ENCODE results near the gene GHR.

The GHR gene

GRCh38 chr5:42467572-42467971 lies 44.3 kb downstream of the GHR start:
- no peak for DNase-seq

- no peak for DNase-seq
Measured at GRCh38 chr5:42467981-42468524, 44.8 kb downstream of the GHR start.

- DNase-seq = no peak
Measured at GRCh38 chr5:42483472-42484154, 60.4 kb downstream of the GHR start.

- DNase-seq = no peak
Measured at GRCh38 chr5:42487077-42487476, 63.8 kb downstream of the GHR start.

- DNase-seq = no peak
Measured at GRCh38 chr5:42487821-42488220, 64.6 kb downstream of the GHR start.

- no peak for DNase-seq
Measured at GRCh38 chr5:42490831-42491230, 67.6 kb downstream of the GHR start.

- no peak for DNase-seq
Measured at GRCh38 chr5:42491699-42492098, 68.5 kb downstream of the GHR start.

- DNase-seq = no peak
Measured at GRCh38 chr5:42492974-42493373, 69.7 kb downstream of the GHR start.

GRCh38 chr5:42494414-42494813 lies 71.2 kb downstream of the GHR start:
- DNase-seq = no peak

GRCh38 chr5:42495914-42496313 lies 72.7 kb downstream of the GHR start:
- DNase-seq = no peak

- no peak for DNase-seq
Measured at GRCh38 chr5:42496397-42497156, 73.3 kb downstream of the GHR start.

- DNase-seq = no peak
Measured at GRCh38 chr5:42498000-42498399, 74.8 kb downstream of the GHR start.

GRCh38 chr5:42499016-42499415 lies 75.8 kb downstream of the GHR start:
- no peak for DNase-seq

GRCh38 chr5:42500003-42500599 lies 76.9 kb downstream of the GHR start:
- no peak for DNase-seq

GRCh38 chr5:42502613-42503470 lies 79.6 kb downstream of the GHR start:
- no peak for DNase-seq

GRCh38 chr5:42506662-42507061 lies 83.4 kb downstream of the GHR start:
- no peak for DNase-seq

GRCh38 chr5:42507451-42508097 lies 84.3 kb downstream of the GHR start:
- no peak for DNase-seq

- no peak for DNase-seq
Measured at GRCh38 chr5:42513246-42513645, 90.0 kb downstream of the GHR start.

GRCh38 chr5:42514754-42515153 lies 91.5 kb downstream of the GHR start:
- no peak for DNase-seq

- no peak for DNase-seq
Measured at GRCh38 chr5:42515504-42515903, 92.3 kb downstream of the GHR start.

- DNase-seq = no peak
Measured at GRCh38 chr5:42516282-42517042, 93.2 kb downstream of the GHR start.

- DNase-seq = no peak
Measured at GRCh38 chr5:42517164-42517563, 93.9 kb downstream of the GHR start.

Data from NCI-H2081 (cell line).